ENCODE data around the gene GALNT14.

The GALNT14 gene

DNA sequence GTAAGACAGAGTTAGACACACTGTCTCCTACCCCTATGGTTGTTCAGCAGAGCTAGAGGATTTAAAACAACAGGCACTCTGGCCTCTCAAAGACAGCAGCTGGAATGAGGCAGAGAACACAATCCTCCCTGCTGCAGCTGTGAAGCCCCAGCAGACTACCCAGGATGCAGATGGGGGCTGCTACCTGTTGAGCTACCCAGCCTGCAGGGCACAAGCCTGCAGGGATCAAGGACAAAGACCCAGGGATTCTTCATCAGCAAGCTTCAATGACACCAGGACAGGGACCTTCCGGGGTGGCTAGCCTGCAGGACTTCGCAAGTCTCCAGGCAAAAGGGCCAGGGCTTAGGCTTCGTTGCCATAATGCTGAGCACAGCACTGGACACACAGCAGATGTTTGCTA lies 27.2 kb downstream of the GALNT14 start:
- H3K4me3 ChIP-seq (ENCODE audit: low read length, poor library complexity, severe bottlenecking), result no peak overlapping the region
- H3K9me3 ChIP-seq (ENCODE audit: insufficient read depth, low read depth, low read length), result no peaks in the 10 kb centered on the region
- no peaks in the 10 kb centered on the region for H3K4me1 ChIP-seq (ENCODE audit: insufficient read depth, low read length, poor library complexity, severe bottlenecking)
- TF ChIP-seq, protein P1, sequence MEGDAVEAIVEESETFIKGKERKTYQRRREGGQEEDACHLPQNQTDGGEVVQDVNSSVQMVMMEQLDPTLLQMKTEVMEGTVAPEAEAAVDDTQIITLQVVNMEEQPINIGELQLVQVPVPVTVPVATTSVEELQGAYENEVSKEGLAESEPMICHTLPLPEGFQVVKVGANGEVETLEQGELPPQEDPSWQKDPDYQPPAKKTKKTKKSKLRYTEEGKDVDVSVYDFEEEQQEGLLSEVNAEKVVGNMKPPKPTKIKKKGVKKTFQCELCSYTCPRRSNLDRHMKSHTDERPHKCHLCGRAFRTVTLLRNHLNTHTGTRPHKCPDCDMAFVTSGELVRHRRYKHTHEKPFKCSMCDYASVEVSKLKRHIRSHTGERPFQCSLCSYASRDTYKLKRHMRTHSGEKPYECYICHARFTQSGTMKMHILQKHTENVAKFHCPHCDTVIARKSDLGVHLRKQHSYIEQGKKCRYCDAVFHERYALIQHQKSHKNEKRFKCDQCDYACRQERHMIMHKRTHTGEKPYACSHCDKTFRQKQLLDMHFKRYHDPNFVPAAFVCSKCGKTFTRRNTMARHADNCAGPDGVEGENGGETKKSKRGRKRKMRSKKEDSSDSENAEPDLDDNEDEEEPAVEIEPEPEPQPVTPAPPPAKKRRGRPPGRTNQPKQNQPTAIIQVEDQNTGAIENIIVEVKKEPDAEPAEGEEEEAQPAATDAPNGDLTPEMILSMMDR (conservative IDR thresholded peaks at IDR 0.05; ENCODE audit: low read length), result no peak
- no peak for TF ChIP-seq EZH2phosphoT487 (IDR thresholded peaks at IDR 0.05; ENCODE audit: borderline replicate concordance)
- H3K79me2 ChIP-seq (ENCODE audit: insufficient read depth, low read length), result no peaks in the 10 kb centered on the region
- no peak overlapping the region for H3K4me2 ChIP-seq (ENCODE audit: low read depth, low read length, poor library complexity, severe bottlenecking)
- no peaks in the 10 kb centered on the region for H3K27me3 ChIP-seq (ENCODE audit: insufficient read depth, low read length, poor library complexity, severe bottlenecking)
- H3K9ac ChIP-seq (ENCODE audit: low read depth, low read length, poor library complexity, severe bottlenecking), result no peak overlapping the region
- H3K9me2 ChIP-seq (replicated peaks; ENCODE audit: low read depth, low read length), result no peaks in the 10 kb centered on the region
- H3K36me3 ChIP-seq (ENCODE audit: insufficient read depth, low read length), result no peaks in the 10 kb centered on the region
- no peaks in the 10 kb centered on the region for H4K20me1 ChIP-seq (ENCODE audit: insufficient read depth, low read length, poor library complexity, severe bottlenecking)
- no peaks in the 10 kb centered on the region for H3F3A ChIP-seq (ENCODE audit: low read depth)
- no peak overlapping the region for H2AFZ ChIP-seq (ENCODE audit: low read length)

DNA sequence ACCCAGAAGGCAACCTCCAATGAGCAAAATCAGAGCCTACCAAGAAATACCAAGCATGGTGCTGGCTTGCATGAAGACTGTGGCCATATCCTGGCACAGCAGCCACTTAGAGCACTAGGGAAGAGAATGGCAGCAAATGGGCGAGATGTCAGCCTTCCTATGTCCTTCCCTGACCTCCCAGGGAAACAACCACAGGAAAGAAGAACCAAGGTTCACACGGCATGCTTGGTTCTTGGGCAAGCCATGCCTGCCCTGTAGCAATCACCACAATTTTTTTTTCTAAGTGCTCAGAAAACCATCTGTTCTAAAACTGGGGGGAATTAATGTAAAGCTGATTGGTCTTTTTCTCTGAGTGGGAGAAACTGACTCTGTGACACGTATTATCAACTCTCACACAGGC lies 27.8 kb downstream of the GALNT14 start:
- H3K36me3 ChIP-seq (ENCODE audit: insufficient read depth, low read length), result no peaks in the 10 kb centered on the region
- no peak overlapping the region for H2AFZ ChIP-seq (ENCODE audit: low read length)
- H3K9me2 ChIP-seq (replicated peaks; ENCODE audit: low read depth, low read length), result no peaks in the 10 kb centered on the region
- H3K9me3 ChIP-seq (ENCODE audit: insufficient read depth, low read depth, low read length), result no peaks in the 10 kb centered on the region
- no peaks in the 10 kb centered on the region for H3K4me1 ChIP-seq (ENCODE audit: insufficient read depth, low read length, poor library complexity, severe bottlenecking)
- TF ChIP-seq, protein P1 (conservative IDR thresholded peaks at IDR 0.05; ENCODE audit: low read length), result no peak
- no peak for TF ChIP-seq EZH2phosphoT487 (IDR thresholded peaks at IDR 0.05; ENCODE audit: borderline replicate concordance)
- no peak overlapping the region for H3K4me2 ChIP-seq (ENCODE audit: low read depth, low read length, poor library complexity, severe bottlenecking)
- no peaks in the 10 kb centered on the region for H3F3A ChIP-seq (ENCODE audit: low read depth)
- no peak overlapping the region for H3K9ac ChIP-seq (ENCODE audit: low read depth, low read length, poor library complexity, severe bottlenecking)
- H3K4me3 ChIP-seq (ENCODE audit: low read length, poor library complexity, severe bottlenecking), result no peak overlapping the region
- no peaks in the 10 kb centered on the region for H4K20me1 ChIP-seq (ENCODE audit: insufficient read depth, low read length, poor library complexity, severe bottlenecking)
- no peaks in the 10 kb centered on the region for H3K79me2 ChIP-seq (ENCODE audit: insufficient read depth, low read length)
- H3K27me3 ChIP-seq (ENCODE audit: insufficient read depth, low read length, poor library complexity, severe bottlenecking), result no peaks in the 10 kb centered on the region

DNA sequence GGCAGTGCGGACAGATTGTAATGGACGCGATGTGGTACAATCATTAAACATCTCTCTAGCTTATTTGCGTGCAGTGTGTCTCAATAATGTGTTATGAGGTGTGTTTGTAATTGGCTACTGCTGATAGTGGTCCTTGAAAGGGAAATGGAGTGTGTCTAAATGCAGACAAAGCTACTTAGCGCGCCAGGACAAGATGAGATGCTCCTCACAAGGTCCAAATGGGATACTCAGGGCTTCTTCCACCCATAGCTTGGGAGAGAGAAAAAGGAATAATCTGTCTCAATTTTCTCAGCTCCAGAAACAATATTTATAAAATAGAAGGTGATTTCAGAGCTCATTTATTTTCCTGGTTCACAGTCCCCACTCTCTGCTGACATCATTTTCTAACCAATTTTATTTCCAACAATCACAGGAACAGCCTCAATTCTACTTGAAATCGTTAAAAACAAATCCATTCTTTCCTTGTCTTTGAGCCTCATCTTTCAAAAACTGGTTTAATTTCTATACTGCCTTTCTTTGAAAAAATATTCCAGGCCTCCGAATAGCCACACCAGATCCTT lies 28.5 kb downstream of the GALNT14 start:
- H3K79me2 ChIP-seq (ENCODE audit: insufficient read depth, low read length), result no peaks in the 10 kb centered on the region
- H3K27me3 ChIP-seq (ENCODE audit: insufficient read depth, low read length, poor library complexity, severe bottlenecking), result no peaks in the 10 kb centered on the region
- no peaks in the 10 kb centered on the region for H4K20me1 ChIP-seq (ENCODE audit: insufficient read depth, low read length, poor library complexity, severe bottlenecking)
- H3K4me3 ChIP-seq (ENCODE audit: low read length, poor library complexity, severe bottlenecking), result no peak overlapping the region
- H3F3A ChIP-seq (ENCODE audit: low read depth), result no peaks in the 10 kb centered on the region
- H3K9me3 ChIP-seq (ENCODE audit: insufficient read depth, low read depth, low read length), result no peaks in the 10 kb centered on the region
- no peak overlapping the region for H3K9ac ChIP-seq (ENCODE audit: low read depth, low read length, poor library complexity, severe bottlenecking)
- no peak overlapping the region for H3K4me2 ChIP-seq (ENCODE audit: low read depth, low read length, poor library complexity, severe bottlenecking)
- H3K36me3 ChIP-seq (ENCODE audit: insufficient read depth, low read length), result no peaks in the 10 kb centered on the region
- no peak overlapping the region for H2AFZ ChIP-seq (ENCODE audit: low read length)
- H3K4me1 ChIP-seq (ENCODE audit: insufficient read depth, low read length, poor library complexity, severe bottlenecking), result no peaks in the 10 kb centered on the region
- TF ChIP-seq, protein P1 (conservative IDR thresholded peaks at IDR 0.05; ENCODE audit: low read length), result no peak
- TF ChIP-seq EZH2phosphoT487 (IDR thresholded peaks at IDR 0.05; ENCODE audit: borderline replicate concordance), result no peak
- H3K9me2 ChIP-seq (replicated peaks; ENCODE audit: low read depth, low read length), result no peaks in the 10 kb centered on the region
